SK-N-SH (cell line): ENCODE data around the gene FAHD1. TPM values are rescaled to one million over a fixed set of nuclear protein-coding genes. Genes with fewer than 3 reads are reported as not detected.

Experiments used
- CTCF ChIA-PET: fragments of 300-600, 350-600 bp; formaldehyde crosslinking; extraction: SDS; loops from one replicate; lab custom pipeline; 2021; lab: Yijun Ruan, JAX
- POLR2A ChIA-PET: fragments of 350-600 bp; sonication (Branson Sonifier 250); formaldehyde crosslinking; extraction: SDS; loops from one replicate; lab custom pipeline; 2020; ENCODE audit warnings: antibody characterized with exemption, inconsistent platforms; lab: Yijun Ruan, JAX
- DNase-seq: peaks from one replicate; pipeline ENCODE4 v3.0.0; 2012
- H2AFZ ChIP-seq: fragments of 200-600 bp; sonication (generic); 2 replicates; pipeline ENCODE4 v1.8.1; 2016; ENCODE audit warnings: antibody characterized with exemption, mild to moderate bottlenecking, low read depth
- H3F3A ChIP-seq: fragments of 200-600 bp; sonication (generic); replicated peaks from 2 replicates; pipeline ENCODE3; 2016; ENCODE audit warnings: antibody characterized with exemption, mild to moderate bottlenecking; ENCODE audit not compliant: insufficient read depth
- H3K27ac ChIP-seq, 2 experiments: fragments of 200-500 bp in 1 of 2; fragments of 200-600 bp in 1 of 2; sonication (Bioruptor generic) in 1 of 2; sonication (generic), shearing (Covaris generic) in 1 of 2; 2 replicates each; pipeline versions ENCODE4 v1.5.1 to v1.6.1; 2014 to 2016; ENCODE audit warnings: low read depth in 2 of 2, inconsistent platforms in 1 of 2, low read length in 1 of 2, mild to moderate bottlenecking in 1 of 2, mixed read lengths in 1 of 2
- H3K27me3 ChIP-seq: fragments of 200-600 bp; sonication (generic), shearing (Covaris generic); 2 replicates; pipeline ENCODE4 v1.6.1; 2016; ENCODE audit warnings: mixed run types; ENCODE audit not compliant: insufficient read depth
- H3K36me3 ChIP-seq, 2 experiments: fragments of 200-500 bp in 1 of 2; fragments of 200-600 bp in 1 of 2; sonication (Bioruptor generic) in 1 of 2; sonication (generic) in 1 of 2; replicated peaks in 1 of 2; 2 replicates each; pipeline versions ENCODE3 to v1.5.1; 2014 to 2016; ENCODE audit warnings: low read length in 1 of 2, mild to moderate bottlenecking in 1 of 2; ENCODE audit not compliant: insufficient read depth in 2 of 2, control insufficient read depth in 1 of 2
- H3K4me1 ChIP-seq, 2 experiments: fragments of 200-500 bp in 1 of 2; fragments of 200-600 bp in 1 of 2; sonication (Bioruptor generic) in 1 of 2; sonication (generic), shearing (Covaris generic) in 1 of 2; 2 replicates each; pipeline versions ENCODE4 v1.5.1 to v1.6.1; 2014 to 2016; ENCODE audit warnings: low read depth in 1 of 2, low read length in 1 of 2, mixed run types in 1 of 2; ENCODE audit not compliant: insufficient read depth in 2 of 2, control insufficient read depth in 1 of 2
- H3K4me2 ChIP-seq: fragments of 200-600 bp; sonication (generic), shearing (Covaris generic); 2 replicates; pipeline ENCODE4 v1.6.1; 2017; ENCODE audit warnings: mixed run types
- H3K4me3 ChIP-seq, 2 experiments: fragments of 200-500 bp in 1 of 2; fragments of 200-600 bp in 1 of 2; sonication (Bioruptor generic) in 1 of 2; sonication (generic), shearing (Covaris generic) in 1 of 2; 2 replicates each; pipeline versions ENCODE4 v1.5.1 to v1.8.1; 2014 to 2016; ENCODE audit warnings: low read depth in 2 of 2, inconsistent platforms in 1 of 2, low read length in 1 of 2, mild to moderate bottlenecking in 1 of 2, mixed read lengths in 1 of 2, moderate library complexity in 1 of 2
- H3K79me2 ChIP-seq: fragments of 200-600 bp; sonication (generic); 2 replicates; pipeline ENCODE4 v1.8.1; 2017; ENCODE audit warnings: mild to moderate bottlenecking; ENCODE audit not compliant: insufficient read depth
- H3K9ac ChIP-seq: fragments of 200-600 bp; sonication (generic); 2 replicates; pipeline ENCODE4 v1.6.1; 2017; ENCODE audit warnings: mixed run types
- H3K9me2 ChIP-seq: fragments of 200-600 bp; sonication (generic); 2 replicates; pipeline ENCODE4 v1.6.1; 2017; ENCODE audit warnings: mixed run types
- H3K9me3 ChIP-seq: fragments of 200-600 bp; sonication (generic); 2 replicates; pipeline ENCODE4 v1.6.1; 2017; ENCODE audit warnings: mixed run types, mild to moderate bottlenecking, moderate library complexity
- H4K20me1 ChIP-seq: fragments of 200-600 bp; sonication (generic); 2 replicates; pipeline ENCODE4 v1.6.1; 2017; ENCODE audit warnings: mild to moderate bottlenecking, mixed run types; ENCODE audit not compliant: insufficient read depth
- CTCF ChIP-seq: fragments of 200-600 bp; sonication (generic); IDR thresholded peaks from 2 replicates; pipeline ENCODE4 v1.6.1; 2017; ENCODE audit warnings: antibody characterized with exemption, mild to moderate bottlenecking, moderate library complexity
- FOXM1 ChIP-seq: IDR thresholded peaks from 2 replicates; pipeline ENCODE4 v1.4.0; 2012; ENCODE audit warnings: low read depth, mild to moderate bottlenecking
- GATA2 ChIP-seq: sonication (generic); formaldehyde crosslinking; IDR thresholded peaks from 2 replicates; pipeline ENCODE4 v1.5.0; 2020; ENCODE audit warnings: mild to moderate bottlenecking, missing genetic modification reagents
- IRF3 ChIP-seq: fragments of 150-350 bp; IDR thresholded peaks from 2 replicates; pipeline ENCODE4 v1.6.1; 2016; ENCODE audit warnings: mild to moderate bottlenecking, low read depth, low read length
- MEF2A ChIP-seq: IDR thresholded peaks from 2 replicates; pipeline ENCODE4 v1.4.0; 2012; ENCODE audit warnings: low read depth, borderline replicate concordance
- NFIC ChIP-seq: IDR thresholded peaks from 2 replicates; pipeline ENCODE4 v1.4.0; 2012; ENCODE audit warnings: borderline replicate concordance
- SIN3A ChIP-seq: IDR thresholded peaks from 2 replicates; pipeline ENCODE4 v1.6.1; 2012; ENCODE audit warnings: low read depth, mild to moderate bottlenecking, low read length, moderate library complexity, borderline replicate concordance
- WGBS: methylation state at CpG from one replicate; pipeline ENCODE4 v1.1.6; 2017; ENCODE audit warnings: low lambda C conversion rate; 5-methylcytosine and 5-hydroxymethylcytosine counted together
- polyA plus RNA-seq, 3 experiments: library from polyadenylated mRNA; depleted of rRNA; stranded (reverse); fragments of >200 nt; gene quantifications; 2 replicates each; pipeline ENCODE4 v1.2.3, GENCODE V29; 2012
- TF ChIP-seq, protein P1 (sequence below): IDR thresholded peaks from 2 replicates; pipeline ENCODE4 v1.4.0; 2012; ENCODE audit warnings: low read depth, borderline replicate concordance
- TF ChIP-seq, protein P2 (sequence below): IDR thresholded peaks from 2 replicates; pipeline ENCODE4; 2012

Gene FAHD1
- polyA plus RNA-seq, 1 of the 3 experiments (the other 2 are of a cell fraction) = 59.0 TPM

DNA sequence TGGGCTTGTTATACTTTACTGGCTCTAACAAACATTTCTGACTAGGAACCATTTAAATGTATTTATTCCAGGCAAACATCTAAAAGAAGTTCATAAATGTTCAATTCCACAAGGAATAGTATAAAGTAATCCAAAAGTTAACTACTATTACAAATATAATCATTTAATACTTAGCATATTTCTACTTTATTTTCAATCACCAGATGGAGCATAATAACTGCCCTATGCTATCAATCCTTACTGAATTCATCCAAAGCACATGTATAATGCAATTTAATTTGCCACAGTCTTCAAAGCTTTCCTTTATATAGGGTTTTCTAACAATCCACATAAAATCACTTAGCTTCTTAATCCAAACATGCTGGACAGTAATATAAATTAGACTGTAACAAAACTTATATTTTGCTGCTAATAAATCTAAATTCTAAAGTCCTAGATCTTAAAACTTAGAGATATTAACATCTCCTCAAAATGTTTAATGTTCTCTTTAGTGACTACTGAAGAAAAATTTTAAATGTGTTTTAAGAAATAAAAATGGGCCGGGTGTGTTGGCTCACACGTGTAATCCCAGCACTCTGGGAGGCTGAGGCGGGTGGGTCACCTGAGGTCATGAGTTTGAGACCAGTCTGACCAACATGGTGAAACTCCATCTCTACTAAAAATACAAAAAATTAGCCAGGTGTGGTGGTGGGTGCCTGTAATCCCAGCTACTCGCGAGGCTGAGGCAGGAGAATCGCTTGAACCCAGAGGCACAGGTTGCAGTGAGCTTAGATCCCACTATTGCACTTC, 39.1 kb downstream of the FAHD1 start:
- POLR2A ChIA-PET = no interaction called here
- no peak overlapping the region for H2AFZ ChIP-seq
- WGBS = 78% methylated on average over 6 of the region's 6 CpGs
- H3K4me3 ChIP-seq = no peak overlapping the region
- TF ChIP-seq FOXM1 (no peak), GATA2 (CRISPR knock-in tag) (no peak), MEF2A (no peak), NFIC (no peak), CTCF (no peak), SIN3A (no peak), IRF3 (no peak)
- TF ChIP-seq, protein P1, sequence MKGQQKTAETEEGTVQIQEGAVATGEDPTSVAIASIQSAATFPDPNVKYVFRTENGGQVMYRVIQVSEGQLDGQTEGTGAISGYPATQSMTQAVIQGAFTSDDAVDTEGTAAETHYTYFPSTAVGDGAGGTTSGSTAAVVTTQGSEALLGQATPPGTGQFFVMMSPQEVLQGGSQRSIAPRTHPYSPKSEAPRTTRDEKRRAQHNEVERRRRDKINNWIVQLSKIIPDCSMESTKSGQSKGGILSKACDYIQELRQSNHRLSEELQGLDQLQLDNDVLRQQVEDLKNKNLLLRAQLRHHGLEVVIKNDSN = no peak
- TF ChIP-seq, protein P2, sequence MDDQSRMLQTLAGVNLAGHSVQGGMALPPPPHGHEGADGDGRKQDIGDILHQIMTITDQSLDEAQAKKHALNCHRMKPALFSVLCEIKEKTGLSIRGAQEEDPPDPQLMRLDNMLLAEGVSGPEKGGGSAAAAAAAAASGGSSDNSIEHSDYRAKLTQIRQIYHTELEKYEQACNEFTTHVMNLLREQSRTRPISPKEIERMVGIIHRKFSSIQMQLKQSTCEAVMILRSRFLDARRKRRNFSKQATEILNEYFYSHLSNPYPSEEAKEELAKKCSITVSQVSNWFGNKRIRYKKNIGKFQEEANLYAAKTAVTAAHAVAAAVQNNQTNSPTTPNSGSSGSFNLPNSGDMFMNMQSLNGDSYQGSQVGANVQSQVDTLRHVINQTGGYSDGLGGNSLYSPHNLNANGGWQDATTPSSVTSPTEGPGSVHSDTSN = no peak
- no peaks in the 10 kb centered on the region for H3F3A ChIP-seq
- no peaks in the 10 kb centered on the region; a peak in 2 of 4 replicates for H3K4me1 ChIP-seq
- no peak for DNase-seq
- no peaks in the 10 kb centered on the region for H3K9me2 ChIP-seq
- H4K20me1 ChIP-seq = no peaks in the 10 kb centered on the region
- no peaks in the 10 kb centered on the region for H3K79me2 ChIP-seq
- H3K9ac ChIP-seq = no peak overlapping the region
- no peaks in the 10 kb centered on the region for H3K36me3 ChIP-seq
- no peak overlapping the region for H3K27ac ChIP-seq
- no peaks in the 10 kb centered on the region; the same call in 1 of the 2 replicates for H3K27me3 ChIP-seq
- no peaks in the 10 kb centered on the region for H3K9me3 ChIP-seq
- H3K4me2 ChIP-seq = no peak overlapping the region
- CTCF ChIA-PET = interaction anchor here (0.7 to 12.8 kb wide), 6 partner anchors 38 to 92 kb away, joined by 3 to 137 read pairs (median 4); no protein-coding TSS in a partner anchor
